Activated CD4-positive, alpha-beta T cell treated with anti-CD3 and anti-CD28 coated beads, Interleukin-2, Interleukin-6, amounts not matched to agents 100 ng/mL and 50 ng/mL, durations not matched to agents 16 hours and 8 hours (primary cell): ENCODE measurements around the gene BZW2.
"Not testable (repeated sequence)": the region's sequence is repeated elsewhere in the genome, so short reads cannot be mapped to it uniquely, and the experiment has no call there.

Experiments
- DNase-seq: peaks from one replicate; pipeline ENCODE4 v3.0.0-alpha.2; 2020

Gene BZW2

DNA sequence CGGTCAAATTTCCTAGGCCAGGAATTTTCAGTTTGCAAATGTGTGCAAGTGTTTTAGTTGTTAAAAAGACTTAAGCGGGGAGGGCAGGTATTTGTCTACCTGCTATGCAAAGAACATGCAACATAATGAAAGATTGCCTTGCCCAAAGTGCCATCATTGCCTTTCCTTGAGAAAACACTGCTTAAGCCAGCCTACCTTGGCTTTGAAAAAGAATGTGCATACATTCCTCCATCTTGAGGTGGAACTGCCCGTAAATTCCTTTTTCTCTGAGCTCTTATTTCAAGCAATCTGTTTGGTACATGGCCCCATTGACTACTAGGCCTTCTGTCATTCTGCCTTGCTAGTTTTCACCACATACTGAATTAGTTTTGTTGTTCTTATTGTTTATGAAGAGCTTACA is 29.3 kb downstream of the BZW2 start:
- no peak for DNase-seq

DNA sequence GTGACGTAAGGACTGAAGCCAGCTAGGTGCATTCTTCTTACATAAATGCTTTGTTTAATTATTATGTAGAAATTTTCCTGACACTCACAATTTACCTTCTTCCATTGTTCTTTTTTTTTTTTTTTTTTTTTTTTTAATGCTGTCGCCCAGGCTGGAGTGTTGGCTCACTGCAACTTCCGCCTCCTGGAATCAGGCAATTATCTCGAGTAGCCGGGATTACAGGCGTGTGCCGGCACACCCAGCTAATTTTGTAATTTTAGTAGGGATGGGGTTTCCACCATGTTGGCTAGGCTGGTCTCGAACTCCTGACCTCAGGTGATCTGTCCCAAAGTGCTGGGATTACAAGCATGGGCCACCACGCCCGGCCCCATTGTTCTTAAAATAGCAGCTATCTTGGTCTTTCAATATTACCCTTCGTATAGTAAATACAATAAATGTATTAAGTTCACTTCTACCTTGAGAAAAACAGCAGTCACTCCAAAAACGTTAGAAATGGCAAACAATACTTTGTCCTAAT is 32.1 kb downstream of the BZW2 start:
- DNase-seq, result no peak

DNA sequence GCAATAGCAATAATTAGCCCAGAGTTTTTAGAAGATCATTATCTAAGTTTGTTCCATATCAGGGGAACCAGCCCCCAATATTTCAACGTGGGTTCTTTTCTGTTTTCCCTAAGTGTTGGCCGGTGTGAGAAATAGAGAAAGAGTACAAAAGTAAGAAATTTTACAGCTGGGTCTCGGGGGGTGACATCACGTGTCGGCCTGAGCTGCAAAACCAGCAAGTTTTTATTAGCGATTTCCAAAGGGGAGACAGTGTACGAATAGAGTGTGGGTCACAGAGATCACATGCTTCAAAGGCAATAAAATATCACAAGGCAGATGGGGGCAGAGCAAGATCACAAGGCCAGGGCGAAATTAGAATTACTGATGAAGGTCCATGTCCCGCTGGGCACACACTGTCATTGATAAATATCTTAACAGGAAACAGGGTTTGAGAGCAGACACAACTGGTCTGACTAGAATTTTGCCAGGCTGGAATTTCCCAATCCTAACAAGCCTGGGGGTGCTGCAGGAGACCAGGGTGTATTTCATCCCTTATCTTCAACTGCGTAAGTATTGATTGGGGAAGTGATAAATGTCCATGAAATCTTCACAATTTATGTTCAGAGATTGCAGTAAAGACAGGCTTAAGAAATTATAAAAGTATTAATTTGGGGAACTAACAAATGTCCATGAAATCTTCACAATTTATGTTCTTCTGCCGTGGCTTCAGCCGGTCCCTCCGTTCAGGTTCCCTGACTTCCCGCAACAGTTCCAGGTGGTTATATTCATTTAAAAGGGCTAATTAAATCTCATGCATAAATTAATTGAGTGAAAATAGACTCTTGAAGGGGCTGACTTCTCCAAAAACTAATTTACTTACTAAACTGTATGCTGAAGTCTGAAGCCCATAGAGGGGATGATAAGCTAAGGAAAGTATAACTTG is 32.9 kb downstream of the BZW2 start:
- DNase-seq, result not testable (repeated sequence)

DNA sequence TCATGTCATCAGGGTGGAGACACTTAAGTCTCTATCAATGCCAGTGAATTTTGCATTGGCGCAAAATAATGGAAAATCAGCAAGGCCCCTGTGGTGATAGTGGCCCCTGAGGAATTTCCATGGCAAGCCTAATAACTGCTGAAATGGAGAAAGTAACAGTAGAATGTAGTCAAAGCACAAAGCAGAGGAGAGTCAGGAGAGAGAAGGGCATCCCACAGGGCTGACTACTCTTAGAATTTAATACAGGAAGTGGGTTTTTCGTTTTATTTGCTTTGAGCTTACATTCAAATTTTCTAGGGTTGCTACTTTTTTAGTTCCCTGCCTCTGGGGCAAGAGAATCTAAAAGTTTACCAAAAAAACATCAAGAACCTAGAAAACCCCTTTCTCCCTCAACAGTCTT is 39.0 kb downstream of the BZW2 start:
- no peak for DNase-seq

DNA sequence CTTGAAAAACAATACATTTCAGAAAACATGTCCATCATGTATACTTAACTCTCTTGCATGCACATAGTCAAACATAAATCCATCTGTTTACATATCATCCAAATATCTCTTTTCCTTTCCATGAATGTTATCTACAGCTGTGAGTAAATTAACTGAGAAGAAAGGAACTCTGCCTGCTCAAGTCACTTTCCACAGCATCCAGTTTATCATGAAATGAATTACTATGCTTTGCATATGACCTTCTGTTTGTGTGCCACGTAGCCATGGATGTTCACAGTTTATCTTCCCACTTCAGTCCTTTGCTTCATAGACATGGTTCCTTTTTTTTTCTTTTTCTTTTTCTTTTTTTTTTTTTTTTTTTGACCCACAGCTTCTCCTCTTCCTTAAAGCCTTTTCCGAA is 39.6 kb downstream of the BZW2 start:
- DNase-seq, result no peak

DNA sequence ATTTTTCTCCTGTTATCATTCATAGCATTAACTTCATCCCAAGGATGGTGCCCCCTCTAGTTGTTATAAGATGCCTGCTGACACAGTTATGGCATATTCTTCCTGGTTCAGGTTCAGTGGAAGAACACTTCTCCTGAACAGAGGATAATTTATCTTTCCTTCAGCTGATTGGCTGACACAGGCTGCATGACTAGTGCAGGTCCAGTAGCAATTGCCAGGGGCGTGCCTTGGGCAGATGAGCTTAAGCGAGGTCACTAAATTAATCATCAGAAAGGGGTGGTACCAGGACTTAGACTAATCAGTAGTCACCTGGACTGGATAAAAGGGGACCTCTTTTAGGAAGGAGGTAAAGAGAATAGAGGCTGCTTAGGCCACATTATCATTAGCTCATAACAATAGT is 42.3 kb downstream of the BZW2 start:
- peak; percentile 8 for DNase-seq

DNA sequence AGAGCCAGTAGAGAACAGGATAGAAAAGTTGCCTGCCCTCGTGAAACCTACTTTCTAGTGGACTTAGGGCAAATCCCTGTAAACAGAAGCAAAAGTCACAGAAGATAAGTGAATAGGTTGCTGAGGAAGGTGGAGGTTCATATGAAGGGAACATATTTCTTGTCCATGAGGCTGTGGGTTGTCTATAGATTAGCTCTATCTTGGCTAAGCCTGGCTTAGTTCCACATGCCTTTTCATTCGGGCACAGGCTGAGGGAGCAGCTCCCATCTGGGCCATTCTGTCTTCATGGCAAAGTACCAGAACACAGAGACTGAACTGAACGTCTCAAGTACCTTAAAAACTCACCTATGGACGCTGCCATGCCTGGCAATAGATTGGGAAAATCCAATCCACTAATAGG is 45.3 kb downstream of the BZW2 start:
- DNase-seq, result no peak

DNA sequence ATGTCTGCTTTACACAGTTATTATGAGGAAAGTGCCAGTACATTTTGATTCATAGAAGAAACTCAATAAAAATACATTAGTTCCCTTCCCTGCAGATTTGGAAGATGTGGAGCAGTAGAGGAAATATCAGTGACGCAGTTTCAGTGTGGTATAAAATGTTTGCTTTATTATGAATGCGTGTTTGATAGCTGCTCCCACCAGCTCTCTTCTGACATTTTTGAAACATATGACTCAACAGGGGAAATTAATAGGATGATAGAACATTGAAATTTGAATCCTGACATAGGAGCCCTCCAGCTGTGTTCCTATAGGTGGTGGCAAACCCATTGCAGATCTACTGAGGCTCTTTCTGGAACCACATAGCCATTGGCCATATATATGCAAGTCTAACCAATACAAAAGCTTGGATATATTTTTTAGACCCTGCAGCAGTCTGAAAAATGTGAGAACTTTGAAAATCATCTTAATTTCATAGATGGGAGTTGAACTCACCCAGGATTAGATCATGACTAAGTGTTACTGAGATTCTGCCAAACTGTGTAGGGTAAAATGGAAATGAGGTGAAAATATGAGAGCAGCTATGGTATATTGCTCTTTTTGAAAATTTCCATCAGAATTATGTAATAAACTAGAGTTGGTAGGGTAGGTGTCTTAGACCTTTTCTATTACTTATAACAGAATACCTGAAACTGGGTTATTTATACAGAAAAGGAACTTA is 47.8 kb downstream of the BZW2 start:
- DNase-seq, result no peak

DNA sequence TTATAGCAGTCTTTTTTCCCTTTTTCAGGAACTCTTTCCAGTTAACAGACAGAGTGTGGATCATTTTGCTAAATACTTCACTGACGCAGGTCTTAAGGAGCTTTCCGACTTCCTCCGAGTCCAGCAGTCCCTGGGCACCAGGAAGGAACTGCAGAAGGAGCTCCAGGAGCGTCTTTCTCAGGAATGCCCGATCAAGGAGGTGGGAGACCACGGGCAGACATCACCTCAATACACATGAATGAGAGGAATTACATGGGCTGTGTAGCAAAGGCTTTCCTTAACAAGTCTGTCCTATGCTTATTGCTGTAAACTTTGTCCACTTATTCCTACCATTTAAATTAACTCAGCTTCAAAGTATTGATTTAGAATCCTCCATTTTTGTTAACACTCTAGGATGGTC is 48.8 kb downstream of the BZW2 start:
- DNase-seq, result no peak

DNA sequence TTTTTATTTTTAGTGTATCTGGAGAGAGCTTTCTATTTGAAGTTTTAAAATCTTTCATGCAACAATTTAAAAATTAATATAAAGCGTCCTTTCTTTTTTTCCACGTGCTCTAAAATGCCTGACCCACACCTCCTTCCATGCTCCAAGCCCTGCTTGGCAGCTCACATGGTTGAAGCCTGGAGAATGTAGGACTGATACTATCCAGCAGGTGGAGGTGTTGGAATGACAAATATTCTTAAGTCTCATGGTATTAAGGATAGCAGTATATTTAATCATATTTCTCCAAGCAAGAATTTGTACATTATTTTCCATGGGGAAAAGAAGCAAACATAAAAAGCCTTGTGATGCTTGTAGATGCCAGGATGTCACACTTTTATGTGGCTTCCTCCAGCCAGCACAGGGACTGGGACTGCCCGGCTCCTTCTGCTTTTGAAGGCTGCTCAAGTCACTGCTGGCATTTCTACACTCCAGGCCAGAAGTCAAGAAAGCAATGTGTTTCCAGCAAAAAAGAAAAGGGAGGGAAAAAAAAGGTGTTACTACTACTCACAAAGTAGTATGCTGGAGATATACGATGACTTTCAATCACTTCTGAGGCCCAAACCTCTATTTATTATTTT is 49.7 kb downstream of the BZW2 start:
- DNase-seq, result peak; percentile 17

DNA sequence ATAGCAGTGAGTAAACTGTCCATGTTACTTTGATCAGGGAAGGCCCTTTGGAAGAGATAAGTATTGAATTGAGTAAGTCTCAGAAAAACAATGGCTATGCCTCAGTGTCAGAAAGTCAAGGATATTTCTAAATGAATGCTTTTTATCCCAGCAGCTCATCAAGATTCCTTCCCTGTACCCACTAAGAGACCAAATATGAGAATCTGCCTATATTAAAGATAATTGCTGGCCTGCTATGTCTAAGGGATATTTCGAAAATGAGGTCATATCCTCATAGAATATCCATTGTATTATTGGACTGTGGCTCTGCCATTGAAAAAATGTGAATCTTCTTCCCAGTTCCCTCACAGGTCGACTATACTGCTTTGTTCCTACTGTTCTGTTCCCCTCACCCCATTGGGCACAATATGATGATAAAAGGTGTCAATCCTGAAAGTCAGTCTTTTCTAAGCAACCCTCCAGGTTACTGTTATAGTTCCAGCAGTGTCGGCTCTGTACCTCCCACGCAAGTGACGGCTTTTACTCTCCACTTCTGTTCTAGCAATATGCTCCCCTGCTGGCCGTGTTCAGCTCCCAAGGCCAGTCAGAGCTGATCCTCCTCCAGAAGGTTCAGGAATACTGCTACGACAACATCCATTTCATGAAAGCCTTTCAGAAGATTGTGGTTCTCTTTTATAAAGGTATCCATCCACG is 51.7 kb downstream of the BZW2 start:
- DNase-seq, result no peak

DNA sequence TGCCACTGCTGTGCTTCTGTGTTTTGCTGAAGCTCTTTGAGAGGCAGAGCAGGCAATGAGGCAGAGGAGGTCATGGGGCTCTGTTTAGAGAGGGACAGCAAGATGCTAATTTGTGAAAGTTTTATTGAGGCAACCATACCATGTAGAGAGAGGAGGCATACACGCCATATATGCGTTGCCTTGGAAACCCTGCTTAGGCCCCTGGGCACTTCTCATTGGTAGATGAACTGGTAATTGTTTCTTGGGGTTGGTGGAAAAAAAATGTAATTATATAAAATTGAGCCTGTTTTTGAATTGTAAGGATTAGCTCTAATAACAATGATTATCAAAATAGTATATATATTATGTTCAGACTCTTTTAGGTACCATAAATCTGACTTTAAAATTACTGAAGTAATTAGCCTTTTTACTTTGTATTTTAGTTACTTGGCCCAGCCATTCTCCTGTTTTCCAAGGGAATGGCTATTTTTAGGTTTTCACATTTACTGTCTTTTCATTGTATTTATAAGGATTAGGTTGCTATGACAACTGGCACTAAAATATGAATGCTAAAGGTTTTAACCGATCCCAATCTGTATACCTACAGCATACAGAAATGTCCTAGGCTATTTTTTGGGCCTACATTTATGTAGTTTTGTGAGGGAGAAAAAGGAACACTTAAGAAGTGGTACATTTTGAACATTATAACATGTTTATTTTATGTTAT is 52.4 kb downstream of the BZW2 start:
- DNase-seq, result no peak

DNA sequence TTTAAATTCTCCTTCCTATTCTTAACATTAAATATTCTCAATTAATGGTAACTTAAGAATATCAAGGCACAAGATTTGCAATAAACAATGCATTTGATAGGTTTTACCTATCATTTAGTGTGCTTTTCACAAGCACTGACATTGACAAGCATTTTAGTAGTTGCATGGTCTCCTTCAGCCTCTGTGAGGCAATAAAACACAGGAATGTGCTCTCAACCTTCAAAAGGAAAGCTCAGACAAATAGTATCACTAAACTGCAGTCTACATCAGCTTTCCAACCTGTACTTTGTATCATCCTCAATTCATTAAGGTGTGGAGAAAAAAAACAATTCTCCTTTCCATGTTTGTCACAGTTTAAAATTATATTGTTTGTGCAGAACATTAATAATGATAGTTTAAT is 56.5 kb downstream of the BZW2 start:
- DNase-seq, result no peak

DNA sequence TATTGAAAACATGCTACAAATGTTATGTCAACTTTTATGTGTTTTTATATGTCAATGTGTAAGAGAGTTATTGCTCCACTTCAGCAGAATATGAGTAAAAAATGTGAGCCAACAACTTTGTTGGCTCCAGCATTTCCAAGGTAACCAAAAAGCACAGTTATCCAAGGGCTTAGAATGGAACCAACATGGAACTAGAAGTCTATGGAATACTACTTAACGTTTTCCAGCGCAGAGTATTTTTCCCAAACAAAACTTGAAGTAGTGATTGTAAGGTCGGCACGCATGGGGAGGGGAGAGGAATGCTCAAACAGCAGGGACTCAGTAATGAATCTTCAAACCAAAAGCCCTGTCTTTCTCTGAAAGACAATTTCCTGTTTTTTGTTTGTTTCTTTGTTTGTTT is 62.5 kb downstream of the BZW2 start:
- no peak for DNase-seq

DNA sequence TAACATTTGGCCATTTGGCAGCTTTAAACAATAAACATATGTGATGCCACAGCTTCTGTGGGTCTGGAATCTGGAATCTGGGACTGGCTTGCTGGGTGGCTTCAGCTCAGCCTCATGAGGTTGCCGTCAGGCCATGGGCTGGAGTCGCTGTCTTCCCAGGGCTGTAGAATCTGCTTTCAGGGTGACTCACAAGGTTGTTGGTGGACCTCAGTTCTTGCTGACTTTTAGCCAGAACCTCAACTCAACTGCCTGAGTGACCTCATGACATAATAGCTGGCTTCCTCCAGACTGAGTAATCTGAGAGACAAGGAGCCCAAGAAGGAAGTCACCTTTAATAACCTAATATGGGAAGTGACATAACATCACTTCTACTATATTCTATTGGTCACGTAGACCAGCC is 63.0 kb downstream of the BZW2 start:
- DNase-seq, result peak; percentile 20

DNA sequence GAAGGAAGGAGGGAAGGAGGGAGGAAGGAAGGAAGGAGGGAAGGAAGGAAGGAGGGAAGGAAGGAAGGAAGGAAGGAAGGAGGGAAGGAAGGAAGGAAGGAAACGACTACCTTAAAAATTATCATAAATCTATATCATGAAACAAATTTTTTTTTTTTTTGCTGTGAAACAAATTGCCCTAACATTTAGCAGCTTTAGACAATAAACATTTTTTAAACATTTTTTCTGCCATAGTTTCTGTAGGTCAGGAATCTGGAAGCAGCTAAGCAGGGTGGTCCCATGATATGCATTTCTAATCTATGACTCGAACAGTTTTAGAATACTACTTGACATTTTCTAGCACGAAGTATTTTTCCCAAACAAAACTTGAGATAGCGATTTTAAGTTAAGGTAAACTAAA is 64.7 kb downstream of the BZW2 start:
- no peak for DNase-seq

DNA sequence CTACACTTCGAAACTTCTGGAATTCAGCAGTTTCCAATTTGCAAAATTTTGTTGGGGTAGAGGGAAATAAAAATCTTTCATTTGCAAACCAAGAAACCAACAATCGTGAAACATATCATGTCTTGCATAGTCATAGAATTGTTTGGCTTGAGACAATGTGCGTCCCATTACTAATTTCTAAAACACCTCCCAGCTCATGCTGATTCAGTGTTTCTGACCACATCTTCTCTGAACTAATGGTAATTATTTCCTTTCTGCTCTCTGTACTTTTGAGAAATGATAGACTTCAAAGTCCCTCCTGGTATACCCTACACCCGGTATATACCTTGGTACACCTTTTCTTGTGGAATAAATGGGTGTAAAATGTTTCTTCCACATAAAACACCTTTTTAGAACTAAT is 65.7 kb downstream of the BZW2 start:
- DNase-seq, result peak; percentile 61

DNA sequence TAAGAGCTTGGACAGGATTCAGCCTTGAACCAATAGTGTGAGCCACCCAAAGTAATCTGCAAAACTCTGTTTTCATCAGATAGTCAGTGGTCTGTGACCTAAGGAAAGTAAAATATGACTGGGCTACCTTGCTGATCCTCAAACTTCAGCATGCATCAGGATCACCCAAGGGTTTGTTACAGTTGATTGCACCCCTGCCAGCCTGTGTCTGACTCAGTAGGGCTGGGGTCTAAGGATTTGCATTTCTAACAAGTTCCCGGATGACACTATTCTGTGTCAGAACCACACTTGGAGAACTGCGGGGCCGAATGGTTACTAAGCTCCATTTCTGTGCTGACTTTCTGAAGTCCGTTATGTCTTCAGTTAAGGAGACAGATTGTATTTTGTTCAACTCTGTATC is 66.9 kb downstream of the BZW2 start:
- DNase-seq, result peak; percentile 15

DNA sequence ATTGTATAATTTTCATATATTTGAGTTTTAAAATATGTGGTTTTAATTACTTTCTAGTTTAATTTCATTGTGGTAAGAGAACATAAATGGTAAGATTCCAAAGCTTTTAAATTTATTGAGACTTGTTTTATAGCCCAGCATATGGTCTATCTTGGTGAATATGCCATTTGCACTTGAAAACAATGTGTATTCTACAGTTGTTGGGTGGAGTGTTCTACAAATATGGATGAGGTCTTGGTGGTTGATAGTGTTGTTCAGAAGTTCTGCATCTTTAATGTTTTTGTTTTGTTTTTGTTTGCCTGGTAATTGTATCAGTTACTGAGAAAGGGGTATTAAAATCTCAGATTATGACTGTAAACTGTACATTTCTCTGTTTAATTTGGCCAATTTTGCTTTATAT is 69.9 kb downstream of the BZW2 start:
- DNase-seq, result no peak

DNA sequence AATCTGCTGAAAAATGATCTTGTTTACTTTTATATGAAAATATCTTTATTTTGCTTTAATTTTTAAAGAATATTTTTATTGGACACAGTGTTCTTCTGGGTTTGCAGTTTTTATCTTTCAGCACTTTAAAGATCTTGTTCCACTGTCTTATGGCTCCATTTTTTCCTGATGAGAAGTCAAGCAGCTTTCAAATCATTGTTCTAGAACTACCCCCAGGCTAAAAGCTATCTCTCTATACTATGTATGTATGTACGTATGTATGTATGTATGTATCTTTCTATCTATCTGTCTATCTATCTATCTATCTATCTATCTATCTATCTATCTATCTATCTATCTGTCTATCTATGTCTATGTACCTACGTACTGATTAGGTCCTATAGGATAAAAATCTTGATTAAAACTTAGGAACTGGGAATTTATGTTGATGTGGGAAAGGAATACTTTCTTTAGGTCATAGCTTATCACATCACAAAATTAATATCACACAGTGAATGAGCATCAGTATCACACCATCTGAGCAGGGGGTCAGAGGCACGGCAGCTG is 72.2 kb downstream of the BZW2 start:
- no peak for DNase-seq

DNA sequence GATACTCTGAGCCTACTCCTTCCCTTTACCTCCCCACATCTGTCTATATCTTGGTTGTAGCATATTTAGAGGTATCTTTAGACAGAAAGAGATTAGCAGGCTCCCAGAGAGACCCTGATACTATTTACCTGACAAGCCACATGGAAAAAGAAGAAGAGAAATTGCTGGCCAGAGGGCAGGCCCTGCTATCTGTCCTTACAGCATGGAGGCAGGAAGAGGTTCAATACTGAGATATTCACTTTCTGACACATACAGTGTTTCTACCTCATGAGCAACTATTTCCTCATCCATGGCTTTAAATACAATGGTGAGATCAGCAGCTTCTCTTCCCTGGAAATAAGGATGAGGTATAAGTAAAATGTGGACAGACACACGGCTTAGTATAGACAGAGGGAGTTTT is 73.7 kb downstream of the BZW2 start:
- no peak for DNase-seq

DNA sequence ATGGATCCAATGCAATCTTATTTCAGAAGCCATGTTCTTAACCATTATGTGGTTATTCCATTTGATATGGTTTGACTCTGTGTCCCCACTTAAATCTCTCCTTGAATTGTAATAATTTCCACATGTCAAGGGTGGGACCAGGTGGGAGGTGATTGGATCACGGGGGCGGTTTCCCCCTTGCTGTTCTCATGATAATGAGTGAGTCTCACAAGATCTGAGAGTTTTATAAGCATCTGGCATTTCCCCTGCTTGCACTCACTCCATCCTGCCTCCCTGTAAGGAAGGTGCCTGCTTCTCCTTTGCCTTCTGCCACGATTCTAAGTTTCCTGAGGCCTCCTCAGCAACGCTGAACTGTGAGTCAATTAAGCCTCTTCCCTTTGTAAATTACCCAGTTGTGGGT is 75.6 kb downstream of the BZW2 start:
- no peak for DNase-seq
